Colonic mucosa (tissue), 4 donors: ENCODE results near the gene DCST2. TPM values are rescaled to one million over a fixed set of nuclear protein-coding genes. Genes with fewer than 3 reads are reported as not detected.

ENCODE experiments used
- DNase-seq: peaks from one replicate; pipeline ENCODE4 v3.0.0-alpha.2; 2020
- H3K27ac ChIP-seq: fragments of 200-600 bp; one replicate; pipeline ENCODE4 v1.8.0; 2021
- H3K27me3 ChIP-seq: fragments of 200-600 bp; one replicate; pipeline ENCODE4 v1.8.0; 2021
- H3K36me3 ChIP-seq: fragments of 200-600 bp; one replicate; pipeline ENCODE4 v1.8.0; 2021
- H3K4me1 ChIP-seq: fragments of 200-600 bp; one replicate; pipeline ENCODE4 v1.8.0; 2021; ENCODE audit warnings: mild to moderate bottlenecking
- H3K4me3 ChIP-seq: fragments of 200-600 bp; one replicate; pipeline ENCODE4 v1.8.0; 2021
- H3K9ac ChIP-seq, 2 donors: one replicate each; pipeline ENCODE4 v1.7.0; 2013; ENCODE audit warnings: control low read depth in 2 of 2, low read depth in 2 of 2, low read length in 2 of 2
- H3K9me3 ChIP-seq: fragments of 200-600 bp; one replicate; pipeline ENCODE4 v1.8.0; 2021
- intact Hi-C: fragments of 100-400 bp; cut with DNase I; formaldehyde crosslinking; loops from one replicate; pipeline ENCODE4 v1.14.1; 2022
- total RNA-seq, 2 donors: library from RNA; stranded (reverse); fragmentation: NEBNext Ultra II Directional in 1 of 2; extraction: Animal tissue kit (Norgen Biotek cat#: 25700) in 1 of 2; gene quantifications; one replicate each; pipeline ENCODE4 v1.2.1, GENCODE V29; 2021
- TF ChIP-seq, protein P1 (sequence below): fragments of 200-600 bp; IDR thresholded peaks from one replicate; pipeline ENCODE4 v1.8.0; 2022; ENCODE audit warnings: antibody characterized with exemption, mild to moderate bottlenecking
- donor health status: healthy.
- donor health status: DM: no; HTN: no; CAD: no.
- donor health status: DM: no; HTN: no; CAD: no.

Gene DCST2
- total RNA-seq, 2 donors from 2014 or later: 1.7 to 1.9 TPM

DNA sequence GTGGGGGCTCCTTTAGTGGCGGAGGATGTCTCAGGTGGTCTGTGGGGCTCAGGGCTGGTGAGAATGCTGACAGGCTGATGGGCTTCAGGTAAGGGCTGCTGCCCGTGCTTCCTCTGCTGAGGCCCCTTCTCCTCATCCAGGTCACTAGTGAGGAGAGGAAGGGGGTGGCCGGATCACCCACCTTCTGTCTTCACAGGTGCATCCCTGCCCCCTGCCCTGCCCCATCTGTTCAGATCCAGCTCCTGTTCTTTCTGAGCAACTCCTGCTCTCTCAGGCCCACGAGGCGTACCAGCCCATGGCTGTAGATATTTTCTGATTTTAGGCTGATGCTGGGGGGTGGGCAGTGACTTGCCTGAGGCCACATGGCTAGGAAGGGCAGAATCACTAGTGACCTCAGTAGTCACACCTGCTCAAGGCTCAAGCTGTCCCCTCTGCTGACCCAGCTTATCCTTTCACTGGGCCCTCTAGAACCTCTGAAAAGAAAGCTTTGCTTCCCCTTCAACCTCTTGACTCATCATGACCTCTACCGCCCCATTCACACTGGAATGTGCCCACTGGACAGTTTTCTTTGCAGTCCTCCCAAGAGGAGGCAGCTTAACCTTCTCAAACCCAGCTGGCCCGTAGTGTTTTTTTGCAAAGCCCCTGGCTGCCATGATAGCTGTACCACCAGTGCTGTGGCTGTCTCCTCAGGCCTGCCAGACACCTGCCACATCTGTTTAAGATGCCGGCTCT lies 14.8 kb downstream of the DCST2 start:
- no peaks in the 10 kb centered on the region for H3K9me3 ChIP-seq
- H3K4me1 ChIP-seq: peaks cover 16% of the 10 kb centered on the region
- peaks cover 13% of the 10 kb centered on the region for H3K36me3 ChIP-seq
- TF ChIP-seq, protein P1, sequence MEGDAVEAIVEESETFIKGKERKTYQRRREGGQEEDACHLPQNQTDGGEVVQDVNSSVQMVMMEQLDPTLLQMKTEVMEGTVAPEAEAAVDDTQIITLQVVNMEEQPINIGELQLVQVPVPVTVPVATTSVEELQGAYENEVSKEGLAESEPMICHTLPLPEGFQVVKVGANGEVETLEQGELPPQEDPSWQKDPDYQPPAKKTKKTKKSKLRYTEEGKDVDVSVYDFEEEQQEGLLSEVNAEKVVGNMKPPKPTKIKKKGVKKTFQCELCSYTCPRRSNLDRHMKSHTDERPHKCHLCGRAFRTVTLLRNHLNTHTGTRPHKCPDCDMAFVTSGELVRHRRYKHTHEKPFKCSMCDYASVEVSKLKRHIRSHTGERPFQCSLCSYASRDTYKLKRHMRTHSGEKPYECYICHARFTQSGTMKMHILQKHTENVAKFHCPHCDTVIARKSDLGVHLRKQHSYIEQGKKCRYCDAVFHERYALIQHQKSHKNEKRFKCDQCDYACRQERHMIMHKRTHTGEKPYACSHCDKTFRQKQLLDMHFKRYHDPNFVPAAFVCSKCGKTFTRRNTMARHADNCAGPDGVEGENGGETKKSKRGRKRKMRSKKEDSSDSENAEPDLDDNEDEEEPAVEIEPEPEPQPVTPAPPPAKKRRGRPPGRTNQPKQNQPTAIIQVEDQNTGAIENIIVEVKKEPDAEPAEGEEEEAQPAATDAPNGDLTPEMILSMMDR: no peak
- peak overlapping the region in 1 of 2 donors; percentile 2 for H3K9ac ChIP-seq
- no peak overlapping the region for H3K4me3 ChIP-seq
- no peak for DNase-seq
- intact Hi-C loops: no loop called here
- no peaks in the 10 kb centered on the region for H3K27me3 ChIP-seq
- H3K27ac ChIP-seq: no peak overlapping the region

DNA sequence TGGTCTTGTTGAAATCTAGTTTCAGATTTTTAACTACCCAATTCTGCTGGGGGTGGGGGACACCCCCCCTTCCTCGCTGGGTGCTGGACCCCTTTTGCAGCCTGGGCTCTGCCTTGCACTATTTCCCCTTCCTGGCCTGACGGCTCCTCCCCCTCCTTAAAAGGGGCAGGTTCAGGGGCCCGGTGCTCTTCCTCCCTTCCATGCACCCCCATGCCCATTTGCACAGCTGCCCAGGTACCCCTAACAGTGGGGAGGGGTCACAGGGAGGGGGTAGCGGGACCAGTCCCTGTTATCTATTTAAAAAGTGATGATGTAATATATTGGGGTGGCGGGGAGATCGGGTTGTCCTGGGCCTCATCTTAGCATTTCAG lies 15.7 kb downstream of the DCST2 start:
- peak overlapping the region; percentile 80 for H3K27ac ChIP-seq
- H3K27me3 ChIP-seq: no peaks in the 10 kb centered on the region
- TF ChIP-seq, protein P1: no peak
- H3K9me3 ChIP-seq: no peaks in the 10 kb centered on the region
- H3K9ac ChIP-seq: peak overlapping the region; percentile 83 to 86
- intact Hi-C loops: no loop called here
- peak overlapping the region; percentile 37 for H3K4me3 ChIP-seq
- peaks cover 13% of the 10 kb centered on the region for H3K36me3 ChIP-seq
- no peak for DNase-seq
- H3K4me1 ChIP-seq: peaks cover 25% of the 10 kb centered on the region

DNA sequence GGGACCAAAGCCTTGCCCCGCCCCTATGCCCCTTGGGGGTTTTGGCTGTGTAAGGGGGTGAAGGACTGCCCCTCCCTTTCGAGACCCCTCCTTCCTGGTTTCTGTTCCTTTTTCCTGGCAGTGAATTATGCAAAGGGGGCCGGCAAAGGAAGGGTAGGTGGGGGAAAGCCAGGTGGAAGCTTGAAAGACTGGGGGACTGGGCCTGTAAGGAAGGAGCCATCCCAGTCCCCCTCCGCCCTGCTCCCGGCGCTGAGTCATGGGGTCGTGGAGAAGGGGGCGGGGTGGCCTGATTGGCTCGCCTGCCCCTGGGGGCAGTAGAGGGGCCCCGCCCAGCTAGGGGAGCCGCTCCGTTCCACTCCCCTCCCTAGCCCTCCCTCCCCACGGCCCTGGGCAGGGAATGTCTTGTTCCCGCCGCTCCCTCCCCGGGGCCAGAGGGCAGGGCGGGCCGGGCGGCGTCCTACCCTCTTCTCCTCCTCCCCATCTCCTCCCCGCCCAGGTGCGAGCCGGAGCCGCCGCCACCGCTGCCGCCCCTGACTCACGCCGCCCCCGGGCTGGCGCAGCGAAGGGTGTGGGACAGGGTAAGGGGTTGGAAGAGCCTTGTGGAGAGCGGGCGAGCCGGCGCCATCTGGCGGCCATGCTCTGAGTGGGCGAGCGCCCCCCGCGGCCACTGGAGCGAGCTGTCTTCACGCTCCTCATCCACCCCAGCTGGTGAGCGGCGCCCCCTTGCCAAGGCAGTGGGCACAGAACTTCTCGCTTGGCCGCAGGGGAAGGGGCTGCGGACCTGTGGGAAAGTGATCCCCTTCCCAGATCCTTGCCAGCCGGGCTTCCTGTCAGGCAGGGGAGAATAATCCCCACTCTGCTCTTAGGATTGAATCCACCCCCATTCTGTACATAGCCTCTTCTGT lies 16.3 kb downstream of the DCST2 start:
- Histone ChIP-seq H3K9ac (peak overlapping the region; percentile 83 to 86), H3K4me1 (peaks cover 31% of the 10 kb centered on the region), H3K27ac (peak overlapping the region; percentile 80), H3K36me3 (peaks cover 13% of the 10 kb centered on the region), H3K9me3 (no peaks in the 10 kb centered on the region), H3K4me3 (peak overlapping the region; percentile 37), H3K27me3 (no peaks in the 10 kb centered on the region)
- intact Hi-C loops: no loop called here
- DNase-seq: peak; percentile 96
- TF ChIP-seq, protein P1: peak; percentile 99

DNA sequence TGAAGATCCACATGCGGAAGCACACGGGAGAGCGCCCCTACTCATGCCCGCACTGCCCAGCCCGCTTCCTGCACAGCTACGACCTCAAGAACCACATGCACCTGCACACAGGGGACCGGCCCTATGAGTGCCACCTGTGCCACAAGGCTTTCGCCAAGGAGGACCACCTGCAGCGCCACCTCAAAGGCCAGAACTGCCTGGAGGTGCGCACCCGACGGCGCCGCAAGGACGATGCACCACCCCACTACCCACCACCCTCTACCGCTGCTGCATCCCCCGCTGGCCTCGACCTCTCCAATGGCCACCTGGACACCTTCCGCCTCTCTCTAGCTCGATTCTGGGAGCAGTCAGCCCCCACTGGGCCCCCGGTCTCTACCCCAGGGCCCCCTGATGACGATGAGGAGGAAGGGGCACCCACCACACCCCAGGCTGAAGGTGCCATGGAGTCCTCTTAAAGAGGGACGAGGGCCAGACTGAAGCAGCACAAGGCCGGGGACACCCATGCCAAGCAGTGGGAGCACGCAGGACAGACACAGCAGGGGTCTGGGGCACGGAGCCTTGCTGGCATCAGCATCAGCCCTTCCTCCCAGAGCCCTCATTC lies 17.2 kb downstream of the DCST2 start:
- H3K9ac ChIP-seq: peak overlapping the region in 1 of 2 donors; percentile 86
- intact Hi-C loops: no loop called here
- H3K9me3 ChIP-seq: no peaks in the 10 kb centered on the region
- H3K27ac ChIP-seq: peak overlapping the region; percentile 80
- DNase-seq: peak; percentile 43
- H3K36me3 ChIP-seq: peaks cover 13% of the 10 kb centered on the region
- no peaks in the 10 kb centered on the region for H3K27me3 ChIP-seq
- H3K4me1 ChIP-seq: peaks cover 40% of the 10 kb centered on the region
- peak overlapping the region; percentile 37 for H3K4me3 ChIP-seq
- TF ChIP-seq, protein P1: no peak

DNA sequence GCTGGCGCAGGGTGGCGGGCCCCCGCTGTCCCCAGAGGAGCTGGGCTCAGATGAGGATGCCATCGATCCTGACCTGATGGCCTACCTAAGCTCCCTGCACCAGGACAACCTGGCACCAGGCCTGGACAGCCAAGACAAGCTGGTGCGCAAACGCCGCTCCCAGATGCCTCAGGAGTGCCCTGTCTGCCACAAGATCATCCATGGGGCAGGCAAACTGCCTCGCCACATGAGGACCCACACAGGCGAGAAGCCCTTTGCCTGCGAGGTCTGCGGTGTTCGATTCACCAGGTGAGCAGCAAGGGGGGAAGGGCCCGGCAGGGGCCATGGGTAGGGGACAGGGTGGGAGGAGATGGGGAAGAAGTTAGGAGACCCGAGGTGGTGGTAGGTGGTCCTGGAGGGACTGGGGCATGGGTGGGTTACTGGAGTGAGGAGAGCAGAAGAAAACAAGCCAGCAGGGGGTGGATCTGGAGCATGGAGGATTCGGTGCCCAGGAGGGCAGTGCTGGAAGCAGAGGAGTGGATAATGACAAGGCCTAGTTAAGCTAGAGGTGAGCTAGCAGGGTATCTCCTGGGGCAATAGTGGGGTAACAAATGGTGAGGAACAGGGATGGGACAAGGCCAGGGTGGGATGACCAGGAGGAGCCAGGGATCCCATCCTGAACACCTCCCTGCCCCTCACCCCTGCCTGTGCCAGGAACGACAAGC lies 17.9 kb downstream of the DCST2 start:
- intact Hi-C loops: no loop called here
- Histone ChIP-seq H3K27ac (peak overlapping the region; percentile 80), H3K27me3 (no peaks in the 10 kb centered on the region), H3K36me3 (peaks cover 13% of the 10 kb centered on the region), H3K4me1 (peaks cover 45% of the 10 kb centered on the region), H3K9ac (peak overlapping the region in 1 of 2 donors; percentile 86), H3K9me3 (no peaks in the 10 kb centered on the region), H3K4me3 (no peak overlapping the region)
- TF ChIP-seq, protein P1: no peak
- DNase-seq: no peak
